Measurements from ENCODE around the gene PARD3B. TPM values are rescaled to one million over a fixed set of nuclear protein-coding genes. Genes with fewer than 3 reads are reported as not detected.

PARD3B gene
- total RNA-seq, 1 experiment from 2014 or later, result 6.4 TPM

DNA sequence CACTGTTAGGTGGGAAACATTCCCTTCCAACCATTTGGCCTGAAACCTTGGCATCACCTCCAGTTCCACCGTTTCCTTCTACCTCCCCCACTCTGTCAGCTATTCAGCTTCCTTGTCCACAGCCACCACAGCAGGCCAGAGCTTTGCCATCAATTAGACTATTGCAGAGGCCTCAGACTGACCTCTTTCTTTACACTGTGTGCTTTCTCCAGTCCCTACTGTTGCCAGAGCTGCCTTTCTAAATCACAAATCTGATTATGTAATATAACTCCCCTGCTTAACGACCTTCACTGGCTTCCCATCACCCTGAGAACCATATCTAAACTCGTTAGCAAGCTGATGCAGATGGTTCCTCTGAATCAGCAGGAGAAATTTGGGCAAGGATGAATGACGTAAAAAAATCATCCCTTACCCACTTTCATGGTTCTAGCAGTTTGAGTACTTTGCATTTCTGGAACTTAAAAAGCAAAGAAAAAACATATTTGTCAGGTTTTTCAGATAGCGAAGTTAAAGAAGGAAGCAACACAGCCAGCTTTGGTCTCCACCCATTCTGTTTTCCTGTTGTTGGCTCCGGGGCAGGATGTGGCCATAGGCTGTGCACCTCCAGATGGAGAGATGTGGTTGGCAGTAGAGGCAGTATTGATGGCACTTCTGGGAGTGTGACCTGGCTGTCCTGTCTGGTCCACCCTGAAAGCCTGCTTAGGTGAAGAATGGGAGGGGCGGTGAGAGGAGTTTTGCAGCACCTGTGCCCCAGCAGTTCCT is 422.1 kb downstream of the PARD3B start:
- Histone ChIP-seq H2BK5ac (ENCODE audit: insufficient read length, low read length) (no peak overlapping the region), H3K14ac (ENCODE audit: insufficient read depth, low read length) (no peak overlapping the region), H3K18ac (ENCODE audit: insufficient read length, low read depth, low read length) (no peak overlapping the region), H2BK12ac (ENCODE audit: insufficient read length, low read depth, low read length) (no peak overlapping the region), H3K79me1 (ENCODE audit: insufficient read depth, low read depth, low read length, poor library complexity, severe bottlenecking) (no peaks in the 10 kb centered on the region), H3K27ac (ENCODE audit: insufficient read length, low read depth, low read length) (no peak overlapping the region), H3K9me3 (ENCODE audit: control insufficient read depth, low read depth, low read length) (no peaks in the 10 kb centered on the region), H3K27me3 (ENCODE audit: insufficient read depth, low read length) (no peaks in the 10 kb centered on the region), H3K23me2 (ENCODE audit: insufficient read length, low read depth, low read length, poor library complexity, severe bottlenecking) (no peaks in the 10 kb centered on the region), H3K79me2 (ENCODE audit: insufficient read depth, low read length) (no peaks in the 10 kb centered on the region), H3T11ph (ENCODE audit: low read length) (no peak overlapping the region), H4K8ac (replicated peaks; ENCODE audit: insufficient read length, low read depth, low read length) (no peak overlapping the region), H3K4ac (ENCODE audit: low read depth, low read length) (no peak overlapping the region), H3K4me1 (ENCODE audit: insufficient read depth, low read length) (no peaks in the 10 kb centered on the region; the same call in 1 of the 2 replicates), H2BK20ac (ENCODE audit: low read depth, low read length, poor library complexity, severe bottlenecking) (no peak overlapping the region), H3K23ac (ENCODE audit: insufficient read length, low read depth, low read length) (no peak overlapping the region), H3K9ac (ENCODE audit: extremely low read depth, insufficient read length, low read length) (no peak overlapping the region), H2BK120ac (ENCODE audit: low read depth, low read length, poor library complexity, severe bottlenecking) (no peak overlapping the region), H3K56ac (ENCODE audit: insufficient read length, low read depth, low read length) (no peak overlapping the region), H2AK5ac (ENCODE audit: insufficient read length, low read length) (no peak overlapping the region), H4K20me1 (ENCODE audit: control insufficient read depth, insufficient read depth, insufficient read length) (no peaks in the 10 kb centered on the region), H2BK15ac (ENCODE audit: low read depth, low read length) (no peak overlapping the region), H3K4me2 (ENCODE audit: insufficient read depth, insufficient read length, low read length) (no peak overlapping the region), H4K91ac (ENCODE audit: insufficient read length, low read depth, low read length) (no peak overlapping the region), H2AFZ (ENCODE audit: low read length) (no peak overlapping the region), H4K5ac (ENCODE audit: insufficient read length, low read depth, low read length) (no peak overlapping the region)
- H3K4me1 Mint-ChIP-seq, result peaks cover 3% of the 10 kb centered on the region in 2 experiments
- no peak for DNase-seq
- no peak overlapping the region for H3K4me3 Mint-ChIP-seq
- H3K36me3 Mint-ChIP-seq (ENCODE audit: insufficient read depth in 1 of 3, low read depth in 3 of 3), result no peaks in the 10 kb centered on the region
- H3K9me3 Mint-ChIP-seq, result no peaks in the 10 kb centered on the region
- WGBS (ENCODE audit: extremely low coverage, insufficient read length, low lambda C conversion rate), result no CpG with 5 or more reads among the region's 7 CpGs
- H3K27ac Mint-ChIP-seq, result no peak overlapping the region
- TF ChIP-seq, protein P1, sequence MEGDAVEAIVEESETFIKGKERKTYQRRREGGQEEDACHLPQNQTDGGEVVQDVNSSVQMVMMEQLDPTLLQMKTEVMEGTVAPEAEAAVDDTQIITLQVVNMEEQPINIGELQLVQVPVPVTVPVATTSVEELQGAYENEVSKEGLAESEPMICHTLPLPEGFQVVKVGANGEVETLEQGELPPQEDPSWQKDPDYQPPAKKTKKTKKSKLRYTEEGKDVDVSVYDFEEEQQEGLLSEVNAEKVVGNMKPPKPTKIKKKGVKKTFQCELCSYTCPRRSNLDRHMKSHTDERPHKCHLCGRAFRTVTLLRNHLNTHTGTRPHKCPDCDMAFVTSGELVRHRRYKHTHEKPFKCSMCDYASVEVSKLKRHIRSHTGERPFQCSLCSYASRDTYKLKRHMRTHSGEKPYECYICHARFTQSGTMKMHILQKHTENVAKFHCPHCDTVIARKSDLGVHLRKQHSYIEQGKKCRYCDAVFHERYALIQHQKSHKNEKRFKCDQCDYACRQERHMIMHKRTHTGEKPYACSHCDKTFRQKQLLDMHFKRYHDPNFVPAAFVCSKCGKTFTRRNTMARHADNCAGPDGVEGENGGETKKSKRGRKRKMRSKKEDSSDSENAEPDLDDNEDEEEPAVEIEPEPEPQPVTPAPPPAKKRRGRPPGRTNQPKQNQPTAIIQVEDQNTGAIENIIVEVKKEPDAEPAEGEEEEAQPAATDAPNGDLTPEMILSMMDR (conservative IDR thresholded peaks at IDR 0.05), result no peak
- H3K27me3 Mint-ChIP-seq (ENCODE audit: low read depth), result no peaks in the 10 kb centered on the region

All from H9 (cell line).